GM10248 (cell line): Measurements from ENCODE around the gene PPP3CB.

ENCODE experiments used
- CTCF ChIA-PET: fragments of 300-600 bp; sonication (Branson Sonifier 250); formaldehyde crosslinking; extraction: SDS; loops from one replicate; lab custom pipeline; 2021; ENCODE audit warnings: antibody characterized with exemption; lab: Yijun Ruan, JAX
- POLR2A ChIA-PET: fragments of 350-650 bp; sonication (Branson Sonifier 250); formaldehyde crosslinking; extraction: SDS; loops from one replicate; lab custom pipeline; 2020; ENCODE audit warnings: antibody characterized with exemption; lab: Yijun Ruan, JAX
- DNase-seq: peaks from one replicate; pipeline ENCODE4 v3.0.0; 2012; ENCODE audit errors: extremely low spot score
- CTCF ChIP-seq: IDR thresholded peaks from 2 replicates; pipeline ENCODE4 v1.5.1; 2012; ENCODE audit warnings: mild to moderate bottlenecking, low read depth; ENCODE audit errors: extremely low read depth, missing control alignments, control extremely low read depth

The PPP3CB gene

GRCh38 chr10:73506074-73506473, 10.2 kb upstream of the PPP3CB start:
- ChIA-PET POLR2A (no interaction called here), CTCF (interaction anchor here (1.1 kb wide), 1 partner anchor 15 kb away, joined by 3 read pairs; no protein-coding TSS in a partner anchor)
- TF ChIP-seq CTCF: no peak
- no peak for DNase-seq

- no peak for TF ChIP-seq CTCF
- CTCF ChIA-PET: interaction anchor here (1.2 to 1.3 kb wide), 2 partner anchors 10 to 26 kb away, joined by 3 to 6 read pairs; no protein-coding TSS in a partner anchor
- POLR2A ChIA-PET: no interaction called here
- no peak for DNase-seq
Observed at GRCh38 chr10:73503037-73503436, 7.2 kb upstream of the PPP3CB start.

GRCh38 chr10:73501651-73502050, 5.8 kb upstream of the PPP3CB start:
- peak; percentile 32 for DNase-seq
- TF ChIP-seq CTCF: no peak
- ChIA-PET POLR2A (no interaction called here), CTCF (interaction anchor here (0.8 to 2.3 kb wide), 4 partner anchors 19 to 283 kb away, joined by 3 to 6 read pairs (median 4); no protein-coding TSS in a partner anchor)

GRCh38 chr10:73497623-73498022, 1.8 kb upstream of the PPP3CB start:
- ChIA-PET CTCF (no interaction called here), POLR2A (no interaction called here)
- TF ChIP-seq CTCF: no peak
- DNase-seq: no peak

GRCh38 chr10:73495226-73495883, 469 bp downstream of the PPP3CB start:
- ChIA-PET POLR2A (interaction anchor here (0.8 to 1.8 kb wide), 2 partner anchors 9 to 398 kb away, joined by 4 read pairs; no protein-coding TSS in a partner anchor), CTCF (interaction anchor here (1.5 to 2.0 kb wide), 3 partner anchors 13 to 153 kb away, joined by 3 to 9 read pairs (median 4); no protein-coding TSS in a partner anchor)
- peak; percentile 94 for DNase-seq
- no peak for TF ChIP-seq CTCF

- no peak for DNase-seq
- POLR2A ChIA-PET: interaction anchor here (0.8 to 1.8 kb wide), 2 partner anchors 9 to 398 kb away, joined by 4 read pairs; no protein-coding TSS in a partner anchor
- no peak for TF ChIP-seq CTCF
- CTCF ChIA-PET: interaction anchor here (1.8 to 2.0 kb wide), 2 partner anchors 12 to 35 kb away, joined by 4 to 9 read pairs; no protein-coding TSS in a partner anchor
Observed at GRCh38 chr10:73494877-73495225, 973 bp downstream of the PPP3CB start.
